GM12878 (cell line): ENCODE measurements around the gene RCN1. TPM values are rescaled to one million over a fixed set of nuclear protein-coding genes. Genes with fewer than 3 reads are reported as not detected.

Source experiments
- ATAC-seq: fragments of 200-7000 bp; cut with Tn5 transposase; 3 replicates; pipeline ENCODE4 v1.9.1; 2020; ENCODE audit warnings: mild to moderate bottlenecking, moderate library complexity
- BruUV-seq: library from RNA; stranded (reverse); fragments of 400-500 nt; replicated peaks from 2 replicates; lab custom pipeline; 2021; lab: Mats Ljungman, UMichigan
- CTCF ChIA-PET: fragments of 300-600 bp; sonication (Branson Sonifier 250); formaldehyde crosslinking; extraction: SDS; loops from one replicate; lab custom pipeline; 2021; ENCODE audit warnings: inconsistent platforms; lab: Yijun Ruan, JAX
- POLR2A ChIA-PET: fragments of 350-600 bp; formaldehyde crosslinking; extraction: SDS; loops from one replicate; lab custom pipeline; 2021; ENCODE audit warnings: inconsistent platforms; lab: Charles Lee
- RAD21 ChIA-PET: fragments of 300-600 bp; sonication (Branson Sonifier 250); formaldehyde crosslinking; loops from one replicate; lab custom pipeline; 2023; ENCODE audit warnings: antibody characterized with exemption; ENCODE audit not compliant: unreplicated experiment; lab: Charles Lee
- SMC1A ChIA-PET: fragments of 300-600 bp; sonication (Branson Sonifier 250); formaldehyde crosslinking; loops from one replicate; lab custom pipeline; 2023; ENCODE audit not compliant: unreplicated experiment, uncharacterized antibody; lab: Charles Lee
- DNase-seq: peaks from one replicate; pipeline ENCODE4 v3.0.0-alpha.2; 2011; ENCODE audit warnings: low read depth, low spot score
- FAIRE-seq: peaks from 3 replicates; lab custom pipeline; 2011; peaks lifted over from hg19 to GRCh38; lab: Jason Lieb, UNC
- H2AFZ ChIP-seq: 2 replicates; pipeline ENCODE4 v1.6.0; 2011; ENCODE audit warnings: low read depth, low read length, control low read depth; ENCODE audit not compliant: control insufficient read depth
- H3K27ac ChIP-seq: 2 replicates; pipeline ENCODE4 v1.5.1; 2011; ENCODE audit warnings: control low read depth; ENCODE audit not compliant: control insufficient read depth, insufficient read depth
- H3K27me3 ChIP-seq, 2 experiments: replicated peaks in 1 of 2; 2 replicates each; pipeline versions ENCODE4 v1.6.0 to v1.6.1; 2011; ENCODE audit warnings: low read length in 1 of 2; ENCODE audit not compliant: control insufficient read depth in 2 of 2, insufficient read depth in 2 of 2
- H3K36me3 ChIP-seq, 2 experiments: 2 replicates each; pipeline ENCODE4 v1.5.1; 2011; ENCODE audit warnings: low read length in 1 of 2; ENCODE audit not compliant: control insufficient read depth in 2 of 2, insufficient read depth in 2 of 2
- H3K4me1 ChIP-seq: 2 replicates; pipeline ENCODE4 v1.6.1; 2011; ENCODE audit warnings: mild to moderate bottlenecking, low read length, moderate library complexity, mixed read lengths; ENCODE audit not compliant: control insufficient read depth, insufficient read depth
- H3K4me2 ChIP-seq: 2 replicates; pipeline ENCODE4 v1.6.0; 2011; ENCODE audit warnings: control low read depth; ENCODE audit not compliant: control insufficient read depth, insufficient read depth
- H3K4me3 ChIP-seq: fragments of 200-600 bp; sonication (generic); 2 replicates; pipeline ENCODE4 v1.5.1; 2016
- H3K79me2 ChIP-seq: 2 replicates; pipeline ENCODE4 v1.6.0; 2011; ENCODE audit warnings: low read length; ENCODE audit not compliant: control insufficient read depth, insufficient read depth
- H3K9ac ChIP-seq: 2 replicates; pipeline ENCODE4 v1.8.0; 2011; ENCODE audit warnings: low read length, control low read depth, mixed read lengths; ENCODE audit not compliant: control insufficient read depth, insufficient read depth
- H3K9me3 ChIP-seq: replicated peaks from 3 replicates; pipeline ENCODE4 v1.5.1; 2011; ENCODE audit warnings: mild to moderate bottlenecking, low read length; ENCODE audit not compliant: control insufficient read depth, insufficient read depth
- H4K20me1 ChIP-seq: 2 replicates; pipeline ENCODE4 v1.6.0; 2011; ENCODE audit not compliant: control insufficient read depth, insufficient read depth
- ATF7 ChIP-seq: fragments of 450-650 bp; IDR thresholded peaks from 2 replicates; pipeline ENCODE4 v1.6.1; 2016; ENCODE audit warnings: low read depth, mild to moderate bottlenecking
- CEBPZ ChIP-seq: fragments of 150-350 bp; IDR thresholded peaks from 2 replicates; pipeline ENCODE4 v1.6.1; 2016; ENCODE audit warnings: low read depth, low read length
- DPF2 ChIP-seq: fragments of 450-650 bp; IDR thresholded peaks from 2 replicates; pipeline ENCODE4 v1.6.1; 2017; ENCODE audit warnings: mild to moderate bottlenecking
- EZH2 ChIP-seq: IDR thresholded peaks from 2 replicates; pipeline ENCODE4 v1.6.1; 2012; ENCODE audit warnings: low read depth, mild to moderate bottlenecking, control low read depth, inconsistent platforms, low read length, borderline replicate concordance; ENCODE audit not compliant: control insufficient read depth
- FOS ChIP-seq: IDR thresholded peaks from 3 replicates; pipeline ENCODE4 v1.6.1; 2011; ENCODE audit warnings: borderline replicate concordance; ENCODE audit not compliant: insufficient read length; ENCODE audit errors: extremely low read depth
- FOXK2 ChIP-seq: fragments of 450-650 bp; IDR thresholded peaks from 2 replicates; pipeline ENCODE4 v1.6.1; 2017; ENCODE audit warnings: mild to moderate bottlenecking, moderate library complexity
- MEF2A ChIP-seq: IDR thresholded peaks from 2 replicates; pipeline ENCODE4 v1.6.1; 2011; ENCODE audit warnings: low read depth, mild to moderate bottlenecking, low read length, moderate library complexity; ENCODE audit not compliant: insufficient read depth
- NFIC ChIP-seq: IDR thresholded peaks from 2 replicates; pipeline ENCODE4 v1.6.1; 2012; ENCODE audit warnings: low read depth, mild to moderate bottlenecking, inconsistent platforms, low read length, moderate library complexity
- RB1 ChIP-seq: fragments of 450-650 bp; formaldehyde crosslinking; IDR thresholded peaks from 2 replicates; pipeline ENCODE4 v1.6.1; 2017; ENCODE audit warnings: mild to moderate bottlenecking, borderline replicate concordance
- SREBF1 ChIP-seq: IDR thresholded peaks from 2 replicates; pipeline ENCODE4 v1.6.1; 2012; ENCODE audit warnings: mild to moderate bottlenecking, low read length
- USF2 ChIP-seq: IDR thresholded peaks from 2 replicates; pipeline ENCODE4 v1.6.1; 2011; ENCODE audit warnings: low read depth, low read length, improper control_type of control experiment, borderline replicate concordance
- ZNF24 ChIP-seq: fragments of 450-650 bp; IDR thresholded peaks from 2 replicates; pipeline ENCODE4 v1.6.1; 2017; ENCODE audit warnings: antibody characterized with exemption, mild to moderate bottlenecking
- ZZZ3 ChIP-seq: IDR thresholded peaks from 2 replicates; pipeline ENCODE4 v1.6.1; 2011; ENCODE audit warnings: low read depth; ENCODE audit not compliant: control insufficient read depth, insufficient read length
- WGBS: methylation state at CpG from one replicate; pipeline ENCODE4 v1.1.6; 2016; ENCODE audit warnings: low lambda C conversion rate; ENCODE audit not compliant: insufficient replicate concordance, insufficient coverage; ENCODE audit errors: missing lambda C conversion rate; 5-methylcytosine and 5-hydroxymethylcytosine counted together
- in situ Hi-C: fragments of 300-500 bp; cut with MboI; formaldehyde crosslinking; loops from 9 replicates; pipeline ENCODE4 v1.14.3; 2018; ENCODE audit warnings: mixed read lengths
- intact Hi-C: fragments of 100-400 bp; cut with micrococcal nuclease; formaldehyde crosslinking; loops from one replicate; pipeline ENCODE4 v1.14.2; 2022; ENCODE audit not compliant: unreplicated experiment
- polyA plus RNA-seq, 11 experiments: library from polyadenylated mRNA; depleted of rRNA in 4 of 11; unstranded in 6 of 11; stranded (reverse) in 5 of 11; fragments of >200 nt; fragmentation: Nextera tagmentation in 4 of 11; fragmentation: Illumina TruSeq in 1 of 11; extraction: Ambion mirVana in 4 of 11; extraction: Trizol in 1 of 11; gene quantifications; 1 replicate in 1 of 11; 2 replicates in 10 of 11; pipeline versions ENCODE4 v1.2.1 to v1.2.3, GENCODE V29; 2011 to 2016; ENCODE audit warnings: inconsistent platforms in 2 of 11, missing spikeins in 2 of 11, low read depth in 1 of 11
- total RNA-seq, 4 experiments: library from RNA; depleted of rRNA in 3 of 4; stranded (reverse); fragments of >200 nt in 3 of 4; fragmentation: Illumina TruSeq in 1 of 4; extraction: Trizol in 1 of 4; gene quantifications; 2 replicates each; pipeline versions ENCODE4 v1.2.1 to v1.2.3, GENCODE V29; 2013 to 2021

Gene RCN1
- total and polyA plus RNA-seq, 10 of the 15 experiments (the other 5 are each of a cell fraction or from before 2014, with no cell fraction given): 17.6 to 76.7 (median 56.4) TPM

- no peak overlapping the region for H3K4me2 ChIP-seq
- no TSS peak for BruUV-seq
- ATAC-seq (no peak), FAIRE-seq (no peak), DNase-seq (no peak)
- SMC1A ChIA-PET: interaction anchor here (0.7 to 2.6 kb wide), 3 partner anchors 10 to 83 kb away, joined by 3 to 7 read pairs (median 5); no protein-coding TSS in a partner anchor
- CTCF ChIA-PET: interaction anchor here (0.6 to 2.9 kb wide), 6 partner anchors 25 to 192 kb away, joined by 3 to 12 read pairs (median 4); no protein-coding TSS in a partner anchor
- intact Hi-C loops: loop anchor here (5.0 kb wide), 1 partner anchor 64 kb away; no protein-coding TSS in a partner anchor
- RAD21 ChIA-PET: interaction anchor here (0.6 to 1.6 kb wide), 4 partner anchors 10 to 114 kb away, joined by 3 read pairs; no protein-coding TSS in a partner anchor
- in situ Hi-C loops: no loop called here
- peaks cover 5% of the 10 kb centered on the region; the same call in 2 of the 3 replicates for H3K9me3 ChIP-seq
- no peak overlapping the region for H3K4me3 ChIP-seq
- TF ChIP-seq FOXK2: no peak
- TF ChIP-seq ZNF24: no peak
- TF ChIP-seq SREBF1: no peak
- POLR2A ChIA-PET: interaction anchor here (0.6 to 1.0 kb wide), 2 partner anchors 9 to 242 kb away, joined by 4 to 5 read pairs; no protein-coding TSS in a partner anchor
- no peaks in the 10 kb centered on the region for H3K36me3 ChIP-seq
- no peak overlapping the region for H3K27ac ChIP-seq
- peaks cover 6% of the 10 kb centered on the region; the same call in 1 of the 2 replicates for H3K4me1 ChIP-seq
- H3K27me3 ChIP-seq: no peaks in the 10 kb centered on the region
- no peaks in the 10 kb centered on the region for H4K20me1 ChIP-seq
- H2AFZ ChIP-seq: no peak overlapping the region
- no peak overlapping the region for H3K9ac ChIP-seq
- H3K79me2 ChIP-seq: no peaks in the 10 kb centered on the region
Observed at GRCh38 chr11:32151027-32151426, 60.2 kb downstream of the RCN1 start.

- Histone ChIP-seq H3K9ac (no peak overlapping the region), H3K27ac (no peak overlapping the region), H3K4me3 (no peak overlapping the region), H3K4me2 (no peak overlapping the region), H3K36me3 (no peaks in the 10 kb centered on the region), H3K4me1 (peaks cover 6% of the 10 kb centered on the region; the same call in 1 of the 2 replicates), H3K79me2 (no peaks in the 10 kb centered on the region), H2AFZ (no peak overlapping the region), H4K20me1 (no peaks in the 10 kb centered on the region), H3K27me3 (no peaks in the 10 kb centered on the region), H3K9me3 (peaks cover 3% of the 10 kb centered on the region; the same call in 2 of the 3 replicates)
- CTCF ChIA-PET: interaction anchor here (1.1 to 5.0 kb wide), 4 partner anchors 24 to 194 kb away, joined by 3 to 63 read pairs (median 13); no protein-coding TSS in a partner anchor
- RAD21 ChIA-PET: interaction anchor here (1.6 kb wide), 1 partner anchor 102 kb away, joined by 3 read pairs; no protein-coding TSS in a partner anchor
- WGBS: 75% methylated on average over 9 of the region's 9 CpGs
- FAIRE-seq (no peak), ATAC-seq (no peak), DNase-seq (no peak)
- intact Hi-C loops (loop anchor here (5.0 kb wide), 1 partner anchor 65 kb away; no protein-coding TSS in a partner anchor), in situ Hi-C loops (no loop called here)
- SMC1A ChIA-PET: interaction anchor here (1.1 to 5.1 kb wide), 4 partner anchors 11 to 99 kb away, joined by 3 to 61 read pairs (median 10); no protein-coding TSS in a partner anchor
- POLR2A ChIA-PET: no interaction called here
- BruUV-seq: no TSS peak
- TF ChIP-seq FOS: no peak
- TF ChIP-seq EZH2: no peak
- no peak for TF ChIP-seq NFIC
- TF ChIP-seq RB1: no peak
- TF ChIP-seq USF2: no peak
- no peak for TF ChIP-seq MEF2A
- no peak for TF ChIP-seq DPF2
- no peak for TF ChIP-seq CEBPZ
- TF ChIP-seq ATF7: no peak
- no peak for TF ChIP-seq ZZZ3
Observed at GRCh38 chr11:32152216-32152615, 61.3 kb downstream of the RCN1 start.
